Uterus (tissue), 2 donors: Measurements from ENCODE around the gene KCNQ1.

Source experiments
- POLR2A ChIP-seq, 2 donors: fragments of 450-650 bp; IDR thresholded peaks; one replicate each; pipeline ENCODE4 v1.6.1; 2016; ENCODE audit warnings: antibody characterized with exemption in 2 of 2, mild to moderate bottlenecking in 1 of 2, moderate library complexity in 1 of 2
- TF ChIP-seq, protein P1 (sequence below), 4 experiments: fragments of 200-600 bp in 2 of 4; fragments of 450-650 bp in 2 of 4; sonication (generic) in 2 of 4; IDR thresholded peaks; one replicate each; pipeline ENCODE4 v1.5.1; 2016 to 2019; ENCODE audit warnings: antibody characterized with exemption in 4 of 4, mild to moderate bottlenecking in 2 of 4, moderate library complexity in 1 of 4

- TF ChIP-seq, protein P1, sequence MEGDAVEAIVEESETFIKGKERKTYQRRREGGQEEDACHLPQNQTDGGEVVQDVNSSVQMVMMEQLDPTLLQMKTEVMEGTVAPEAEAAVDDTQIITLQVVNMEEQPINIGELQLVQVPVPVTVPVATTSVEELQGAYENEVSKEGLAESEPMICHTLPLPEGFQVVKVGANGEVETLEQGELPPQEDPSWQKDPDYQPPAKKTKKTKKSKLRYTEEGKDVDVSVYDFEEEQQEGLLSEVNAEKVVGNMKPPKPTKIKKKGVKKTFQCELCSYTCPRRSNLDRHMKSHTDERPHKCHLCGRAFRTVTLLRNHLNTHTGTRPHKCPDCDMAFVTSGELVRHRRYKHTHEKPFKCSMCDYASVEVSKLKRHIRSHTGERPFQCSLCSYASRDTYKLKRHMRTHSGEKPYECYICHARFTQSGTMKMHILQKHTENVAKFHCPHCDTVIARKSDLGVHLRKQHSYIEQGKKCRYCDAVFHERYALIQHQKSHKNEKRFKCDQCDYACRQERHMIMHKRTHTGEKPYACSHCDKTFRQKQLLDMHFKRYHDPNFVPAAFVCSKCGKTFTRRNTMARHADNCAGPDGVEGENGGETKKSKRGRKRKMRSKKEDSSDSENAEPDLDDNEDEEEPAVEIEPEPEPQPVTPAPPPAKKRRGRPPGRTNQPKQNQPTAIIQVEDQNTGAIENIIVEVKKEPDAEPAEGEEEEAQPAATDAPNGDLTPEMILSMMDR (IDR thresholded peaks at IDR 0.05), result no peak
- no peak for TF ChIP-seq POLR2A (IDR thresholded peaks at IDR 0.05)
These were observed 410.4 kb downstream of the KCNQ1 start for GRCh38 chr11:2855162-2855561.
